Neural progenitor cell (in vitro differentiated cells): ENCODE data around the gene CASTOR1.

Experiments used
- CTCF ChIP-seq: fragments of 200-600 bp; sonication (generic); IDR thresholded peaks from 2 replicates; pipeline ENCODE4 v1.5.1; 2017; ENCODE audit warnings: antibody characterized with exemption, mild to moderate bottlenecking
- EZH2 ChIP-seq: fragments of 200-600 bp; sonication (generic); IDR thresholded peaks from 2 replicates; pipeline ENCODE4 v1.6.1; 2017; ENCODE audit warnings: antibody characterized with exemption, mild to moderate bottlenecking, moderate library complexity
- EZH2phosphoT487 ChIP-seq: fragments of 200-600 bp; sonication (generic); IDR thresholded peaks from 2 replicates; pipeline ENCODE4 v1.6.1; 2017; ENCODE audit warnings: antibody characterized with exemption

GRCh38 chr22:30332994-30333706, 43.8 kb upstream of the CASTOR1 start:
- no peak for TF ChIP-seq EZH2
- no peak for TF ChIP-seq CTCF
- TF ChIP-seq EZH2phosphoT487 = no peak
